NT2/D1 (cell line): Measurements from ENCODE around the gene TOM1L2.
A peak's percentile ranks its signal among the peaks of the same experiment; 100 is the strongest.

Source experiments
- DNase-seq: peaks from one replicate; pipeline ENCODE4 v3.0.0-alpha.2; 2011; ENCODE audit warnings: low read depth, low spot score
- H3K27me3 ChIP-seq: 2 replicates; pipeline ENCODE4 v1.6.0; 2011; ENCODE audit warnings: mild to moderate bottlenecking; ENCODE audit not compliant: insufficient read length, insufficient read depth
- H3K36me3 ChIP-seq: 2 replicates; pipeline ENCODE4 v1.6.1; 2011; ENCODE audit warnings: mild to moderate bottlenecking, low read length, mixed read lengths; ENCODE audit not compliant: insufficient read depth, insufficient read length
- H3K4me1 ChIP-seq: 2 replicates; pipeline ENCODE4 v1.5.1; 2011; ENCODE audit not compliant: insufficient read depth, insufficient read length
- H3K4me3 ChIP-seq: 2 replicates; pipeline ENCODE4 v1.5.1; 2011; ENCODE audit warnings: low read depth; ENCODE audit not compliant: insufficient read length
- H3K9ac ChIP-seq: 2 replicates; pipeline ENCODE4 v1.6.0; 2011; ENCODE audit warnings: low read depth; ENCODE audit not compliant: insufficient read length
- H3K9me3 ChIP-seq: 2 replicates; pipeline ENCODE4 v1.5.1; 2011; ENCODE audit warnings: mild to moderate bottlenecking, low read length; ENCODE audit not compliant: insufficient read depth
- SUZ12 ChIP-seq: IDR thresholded peaks from 2 replicates; pipeline ENCODE4 v1.6.1; 2011; ENCODE audit not compliant: insufficient read length, insufficient read depth; ENCODE audit errors: extremely low read depth
- YY1 ChIP-seq: IDR thresholded peaks from 2 replicates; pipeline ENCODE4 v1.6.1; 2011; ENCODE audit not compliant: insufficient read length, insufficient read depth
- ZNF274 ChIP-seq: IDR thresholded peaks from 2 replicates; pipeline ENCODE4 v1.6.1; 2011; ENCODE audit warnings: mild to moderate bottlenecking, low read depth, low read length

TOM1L2 gene

DNA sequence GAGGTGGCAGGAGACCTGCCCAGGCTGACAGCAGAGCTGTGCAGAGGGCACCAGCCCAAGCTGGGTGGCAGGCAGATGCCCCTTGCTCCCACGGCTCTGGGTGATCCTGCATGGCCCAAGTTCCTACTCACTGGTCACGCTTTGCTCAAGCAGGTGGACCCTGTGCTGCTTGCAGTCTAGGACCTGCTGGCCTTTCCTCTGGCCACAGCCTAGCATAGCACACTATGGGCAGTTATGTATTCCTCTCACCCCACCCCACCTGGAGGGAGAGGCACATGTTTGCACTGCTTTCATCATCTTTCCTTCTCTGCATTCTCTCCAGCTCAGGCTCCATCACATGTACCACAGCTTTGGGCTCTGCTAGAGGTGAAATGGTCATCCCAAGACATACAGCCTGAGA, 115.8 kb downstream of the TOM1L2 start:
- Histone ChIP-seq H3K27me3 (no peaks in the 10 kb centered on the region), H3K4me1 (peaks cover 13% of the 10 kb centered on the region), H3K9me3 (no peaks in the 10 kb centered on the region), H3K9ac (no peak overlapping the region), H3K4me3 (no peak overlapping the region), H3K36me3 (no peaks in the 10 kb centered on the region)
- DNase-seq, result no peak
- TF ChIP-seq ZNF274, result no peak
- no peak for TF ChIP-seq SUZ12
- no peak for TF ChIP-seq YY1

DNA sequence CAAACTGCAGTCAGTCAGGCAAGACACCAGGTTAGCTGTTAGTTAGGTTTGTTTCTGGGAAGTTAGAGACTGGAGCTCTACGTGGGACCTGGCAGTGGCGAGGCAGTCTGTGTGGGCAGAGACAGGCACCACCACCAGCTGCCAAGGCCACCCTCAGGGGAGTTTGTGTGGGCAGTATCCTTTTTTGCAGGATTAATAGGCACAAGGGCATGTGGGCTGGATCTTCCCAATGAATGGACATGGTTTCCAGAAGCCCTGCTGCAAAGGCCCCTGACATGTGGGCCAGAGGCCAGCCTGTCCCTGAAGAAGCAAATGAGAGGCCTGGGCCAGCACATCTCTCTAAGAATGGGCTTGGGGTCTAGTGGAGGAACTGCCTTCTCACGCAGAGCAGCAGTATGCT, 116.2 kb downstream of the TOM1L2 start:
- H3K4me3 ChIP-seq, result no peak overlapping the region
- TF ChIP-seq ZNF274, result no peak
- TF ChIP-seq YY1, result no peak
- TF ChIP-seq SUZ12, result no peak
- no peak overlapping the region for H3K9ac ChIP-seq
- DNase-seq, result no peak
- no peaks in the 10 kb centered on the region for H3K9me3 ChIP-seq
- no peaks in the 10 kb centered on the region for H3K36me3 ChIP-seq
- peaks cover 13% of the 10 kb centered on the region for H3K4me1 ChIP-seq
- H3K27me3 ChIP-seq, result no peaks in the 10 kb centered on the region

DNA sequence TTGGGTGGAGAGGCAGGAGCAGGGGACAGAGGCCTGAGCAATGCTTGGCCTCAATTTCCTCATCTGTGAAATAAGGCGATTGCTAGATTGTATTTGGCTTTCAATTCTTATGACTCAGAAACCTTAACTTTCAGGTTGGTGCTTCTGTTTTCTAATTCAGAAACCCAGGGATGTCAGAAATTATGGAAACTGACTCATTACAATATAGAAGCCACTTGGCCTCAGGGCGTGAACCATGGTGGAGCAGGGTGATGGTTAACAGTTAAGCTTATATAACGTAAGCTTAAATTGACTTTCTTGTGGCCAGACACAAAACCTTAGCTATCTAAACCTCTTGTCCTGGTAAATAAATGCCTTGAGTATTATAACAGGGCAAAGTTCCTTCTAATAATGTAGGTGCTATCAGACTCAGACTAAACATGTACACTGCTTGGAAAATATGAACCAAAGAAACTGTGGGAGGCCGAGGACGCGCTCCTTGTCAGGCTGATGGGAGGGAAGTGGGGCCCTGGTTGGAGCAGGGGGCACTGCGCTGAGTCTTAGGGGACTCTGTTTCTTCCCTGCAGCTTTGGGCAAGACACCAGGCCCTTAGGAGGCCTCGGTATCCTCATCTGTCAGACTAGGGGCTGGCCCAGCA, 118.3 kb downstream of the TOM1L2 start:
- H3K9ac ChIP-seq, result no peak overlapping the region
- no peaks in the 10 kb centered on the region for H3K36me3 ChIP-seq
- TF ChIP-seq ZNF274, result no peak
- no peak for TF ChIP-seq SUZ12
- no peak for TF ChIP-seq YY1
- no peak overlapping the region for H3K4me3 ChIP-seq
- no peaks in the 10 kb centered on the region for H3K9me3 ChIP-seq
- no peaks in the 10 kb centered on the region for H3K27me3 ChIP-seq
- DNase-seq, result no peak
- H3K4me1 ChIP-seq, result peaks cover 19% of the 10 kb centered on the region

DNA sequence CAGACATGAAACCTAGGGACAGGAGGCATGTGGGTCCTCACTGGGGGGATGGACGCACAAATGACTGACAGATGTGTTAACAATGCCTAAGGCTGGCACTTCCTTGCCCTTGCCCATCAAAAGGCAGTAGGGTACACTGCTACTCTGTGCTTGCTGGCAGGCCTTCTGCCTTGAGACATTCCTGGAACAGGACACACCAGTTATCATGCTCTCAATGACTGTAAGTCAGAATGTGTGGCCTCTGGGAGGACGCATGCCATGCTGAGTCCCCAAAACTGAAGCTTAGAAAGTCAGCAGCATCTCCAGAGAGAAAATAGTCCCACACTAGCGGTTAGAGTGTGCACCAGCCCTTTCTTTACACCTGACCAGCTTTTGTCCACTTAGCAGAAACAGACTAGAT, 119.3 kb downstream of the TOM1L2 start:
- H3K9me3 ChIP-seq, result no peaks in the 10 kb centered on the region

DNA sequence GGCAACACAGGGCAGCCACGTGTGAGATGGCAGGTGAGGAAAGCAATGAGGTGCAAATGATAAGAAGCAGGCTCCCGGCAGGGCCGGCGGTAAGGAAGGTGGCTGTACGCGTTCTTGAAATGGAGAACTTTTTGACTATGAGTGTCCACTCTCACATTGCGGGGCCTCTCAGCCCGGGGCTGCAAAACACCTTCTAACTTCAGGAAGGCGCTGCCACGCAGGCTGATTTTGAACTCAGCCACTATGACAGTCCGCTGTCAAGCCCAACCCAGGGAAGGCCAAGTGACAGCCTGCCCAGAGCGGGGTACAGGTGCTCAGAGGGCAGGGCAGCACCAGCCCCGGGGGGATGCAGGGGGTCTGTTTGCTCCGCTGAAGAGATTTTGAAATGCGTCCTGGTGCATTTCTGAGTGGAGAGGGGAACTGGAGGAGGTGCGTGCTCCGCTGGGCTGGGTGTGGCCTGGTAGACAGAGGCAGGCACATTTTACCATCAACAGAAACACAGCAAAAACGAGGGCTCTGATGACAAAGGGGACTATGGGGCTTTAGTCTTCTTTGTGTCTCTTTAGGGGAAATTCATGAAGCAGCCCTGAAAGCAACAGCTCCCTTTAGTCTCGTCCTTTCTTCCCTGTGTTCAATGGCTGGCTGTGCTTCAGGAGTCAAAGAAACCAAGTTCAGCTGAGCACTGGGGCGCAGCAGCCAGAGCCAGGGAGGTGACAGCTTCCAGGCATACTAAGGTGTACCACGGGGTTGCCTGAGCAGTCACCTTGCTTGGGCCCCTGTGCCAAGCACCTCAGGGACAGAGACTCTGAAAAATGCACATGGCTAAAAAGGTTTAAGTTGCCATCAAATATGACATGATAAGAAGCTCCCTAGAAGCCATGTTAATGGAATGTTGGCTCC, 120.8 kb downstream of the TOM1L2 start:
- Histone ChIP-seq H3K9me3 (no peaks in the 10 kb centered on the region), H3K27me3 (no peaks in the 10 kb centered on the region), H3K9ac (peak overlapping the region; percentile 28), H3K36me3 (no peaks in the 10 kb centered on the region), H3K4me3 (no peak overlapping the region), H3K4me1 (peaks cover 23% of the 10 kb centered on the region)
- DNase-seq, result no peak
- TF ChIP-seq ZNF274, result no peak
- no peak for TF ChIP-seq SUZ12
- TF ChIP-seq YY1, result no peak

More for the DNA sequence above, 119.3 kb downstream of the TOM1L2 start:
- no peaks in the 10 kb centered on the region for H3K27me3 ChIP-seq
- peaks cover 21% of the 10 kb centered on the region for H3K4me1 ChIP-seq
- no peak overlapping the region for H3K9ac ChIP-seq
- no peak overlapping the region for H3K4me3 ChIP-seq
- no peak for DNase-seq
- TF ChIP-seq SUZ12, result no peak
- no peak for TF ChIP-seq YY1
- TF ChIP-seq ZNF274, result no peak
- H3K36me3 ChIP-seq, result no peaks in the 10 kb centered on the region

DNA sequence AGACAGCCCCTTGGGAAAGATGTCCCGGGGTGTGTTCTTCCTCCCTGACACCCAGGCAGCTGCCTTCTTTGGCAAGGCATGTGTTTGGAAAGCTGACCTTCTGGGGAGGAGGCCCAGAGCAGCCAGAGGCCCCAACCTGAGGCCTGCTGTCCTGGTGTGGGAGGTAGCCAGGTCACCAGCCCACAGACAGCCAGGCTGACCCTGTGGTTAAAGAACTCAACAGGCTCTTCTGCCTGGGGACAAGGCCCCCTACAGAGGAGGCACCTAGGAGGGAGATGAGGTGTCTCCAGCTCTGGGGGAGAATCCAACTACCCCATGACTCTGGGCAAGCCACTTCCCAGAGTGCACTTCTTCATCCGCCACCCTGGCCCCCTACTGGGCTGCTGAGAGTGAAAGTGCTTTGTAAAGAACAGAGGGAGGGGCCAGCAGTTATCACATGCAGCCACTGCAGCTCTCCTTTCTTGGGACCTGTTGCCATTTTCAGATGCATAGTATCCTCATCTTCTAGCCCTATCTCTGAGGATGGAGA, 122.3 kb downstream of the TOM1L2 start:
- no peak overlapping the region for H3K4me3 ChIP-seq
- DNase-seq, result no peak
- no peaks in the 10 kb centered on the region for H3K9me3 ChIP-seq
- no peak for TF ChIP-seq ZNF274
- no peak for TF ChIP-seq YY1
- TF ChIP-seq SUZ12, result no peak
- H3K27me3 ChIP-seq, result no peaks in the 10 kb centered on the region
- H3K9ac ChIP-seq, result no peak overlapping the region
- H3K36me3 ChIP-seq, result no peaks in the 10 kb centered on the region
- peaks cover 22% of the 10 kb centered on the region for H3K4me1 ChIP-seq
